ENCODE results near the gene FOXL3. TPM values are rescaled to one million over a fixed set of nuclear protein-coding genes. Genes with fewer than 3 reads are reported as not detected.

The FOXL3 gene
- total RNA-seq, 1 experiment from 2014 or later = not detected

DNA sequence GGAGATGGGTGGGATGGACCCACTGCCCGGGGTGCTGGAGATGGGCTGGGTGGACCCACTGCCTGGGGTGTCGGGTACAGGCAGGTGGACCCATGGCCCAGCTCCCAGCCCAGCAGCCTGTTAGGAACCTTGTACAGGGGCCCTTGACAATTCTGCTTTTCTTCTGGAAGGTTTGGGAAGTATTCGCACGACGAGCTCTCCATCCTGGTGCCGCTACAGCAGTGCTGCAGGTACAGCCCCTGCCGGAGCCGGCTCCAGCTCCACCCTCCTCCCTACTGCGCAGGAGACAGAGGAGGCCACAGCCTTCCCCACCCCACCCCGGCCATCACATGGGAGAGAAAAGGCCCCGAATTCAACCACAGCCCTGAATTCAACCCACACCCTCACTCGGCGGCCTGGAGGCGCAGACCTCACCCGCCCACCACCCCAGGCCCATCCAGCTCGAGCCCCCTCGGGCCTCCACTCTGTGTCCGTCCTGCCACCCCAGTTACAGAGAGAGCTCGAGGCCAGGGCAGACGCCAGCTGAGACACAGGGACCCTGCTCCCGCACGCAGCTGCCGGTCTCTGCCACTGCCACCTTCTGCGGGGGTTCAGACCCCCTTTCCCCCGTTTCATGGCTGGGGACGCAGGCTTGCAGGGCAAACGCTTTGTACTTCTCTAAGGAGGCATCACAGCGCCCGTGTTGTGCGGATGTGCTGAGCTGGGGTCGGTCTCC, 31.3 kb upstream of the FOXL3 start:
- H3K36me3 Mint-ChIP-seq (ENCODE audit: insufficient read depth, unreplicated experiment) = peaks cover 47% of the 10 kb centered on the region
- intact Hi-C loops (cut with micrococcal nuclease) = no loop called here
- BruUV-seq (replicated peaks) = no TSS peak
- no peak overlapping the region for H3K27ac Mint-ChIP-seq (ENCODE audit: low read depth, unreplicated experiment)
- ChIA-PET CTCF (no interaction called here), POLR2A (no interaction called here)
- TF ChIP-seq, protein P1, sequence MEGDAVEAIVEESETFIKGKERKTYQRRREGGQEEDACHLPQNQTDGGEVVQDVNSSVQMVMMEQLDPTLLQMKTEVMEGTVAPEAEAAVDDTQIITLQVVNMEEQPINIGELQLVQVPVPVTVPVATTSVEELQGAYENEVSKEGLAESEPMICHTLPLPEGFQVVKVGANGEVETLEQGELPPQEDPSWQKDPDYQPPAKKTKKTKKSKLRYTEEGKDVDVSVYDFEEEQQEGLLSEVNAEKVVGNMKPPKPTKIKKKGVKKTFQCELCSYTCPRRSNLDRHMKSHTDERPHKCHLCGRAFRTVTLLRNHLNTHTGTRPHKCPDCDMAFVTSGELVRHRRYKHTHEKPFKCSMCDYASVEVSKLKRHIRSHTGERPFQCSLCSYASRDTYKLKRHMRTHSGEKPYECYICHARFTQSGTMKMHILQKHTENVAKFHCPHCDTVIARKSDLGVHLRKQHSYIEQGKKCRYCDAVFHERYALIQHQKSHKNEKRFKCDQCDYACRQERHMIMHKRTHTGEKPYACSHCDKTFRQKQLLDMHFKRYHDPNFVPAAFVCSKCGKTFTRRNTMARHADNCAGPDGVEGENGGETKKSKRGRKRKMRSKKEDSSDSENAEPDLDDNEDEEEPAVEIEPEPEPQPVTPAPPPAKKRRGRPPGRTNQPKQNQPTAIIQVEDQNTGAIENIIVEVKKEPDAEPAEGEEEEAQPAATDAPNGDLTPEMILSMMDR (IDR thresholded peaks at IDR 0.05; ENCODE audit: unreplicated experiment) = no peak
- DNase-seq (ENCODE audit: unreplicated experiment) = no peak
- no peaks in the 10 kb centered on the region for H3K27me3 Mint-ChIP-seq (ENCODE audit: insufficient read depth, unreplicated experiment)
- no peak overlapping the region for H3K4me3 Mint-ChIP-seq (ENCODE audit: unreplicated experiment)
- H3K9me3 Mint-ChIP-seq (ENCODE audit: unreplicated experiment) = peaks cover 10% of the 10 kb centered on the region
- H3K4me1 Mint-ChIP-seq (ENCODE audit: insufficient read depth, unreplicated experiment) = no peaks in the 10 kb centered on the region

DNA sequence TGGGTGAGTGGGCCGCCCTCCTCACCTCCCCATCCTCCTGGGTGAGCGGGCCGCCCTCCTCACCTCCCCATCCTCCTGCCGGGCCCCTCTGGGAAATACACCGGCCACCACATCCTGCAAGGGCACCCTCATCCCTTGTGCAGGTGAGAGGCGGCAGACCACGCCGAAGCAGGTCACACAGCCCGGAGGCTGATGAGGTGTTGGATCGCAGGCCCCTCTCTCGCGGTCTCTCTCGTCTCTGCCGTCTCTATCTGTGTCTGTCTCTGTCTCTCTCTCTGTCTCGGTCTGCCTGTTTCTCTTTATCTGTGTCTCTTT, 30.8 kb upstream of the FOXL3 start:
- BruUV-seq (replicated peaks) = no TSS peak
- Mint-ChIP-seq H3K4me3 (ENCODE audit: unreplicated experiment) (no peak overlapping the region), H3K27me3 (ENCODE audit: insufficient read depth, unreplicated experiment) (no peaks in the 10 kb centered on the region), H3K36me3 (ENCODE audit: insufficient read depth, unreplicated experiment) (peaks cover 47% of the 10 kb centered on the region), H3K27ac (ENCODE audit: low read depth, unreplicated experiment) (no peak overlapping the region), H3K9me3 (ENCODE audit: unreplicated experiment) (peaks cover 10% of the 10 kb centered on the region), H3K4me1 (ENCODE audit: insufficient read depth, unreplicated experiment) (no peaks in the 10 kb centered on the region)
- ChIA-PET CTCF (no interaction called here), POLR2A (no interaction called here)
- intact Hi-C loops (cut with micrococcal nuclease) = no loop called here
- TF ChIP-seq, protein P1 (IDR thresholded peaks at IDR 0.05; ENCODE audit: unreplicated experiment) = no peak
- DNase-seq (ENCODE audit: unreplicated experiment) = no peak

DNA sequence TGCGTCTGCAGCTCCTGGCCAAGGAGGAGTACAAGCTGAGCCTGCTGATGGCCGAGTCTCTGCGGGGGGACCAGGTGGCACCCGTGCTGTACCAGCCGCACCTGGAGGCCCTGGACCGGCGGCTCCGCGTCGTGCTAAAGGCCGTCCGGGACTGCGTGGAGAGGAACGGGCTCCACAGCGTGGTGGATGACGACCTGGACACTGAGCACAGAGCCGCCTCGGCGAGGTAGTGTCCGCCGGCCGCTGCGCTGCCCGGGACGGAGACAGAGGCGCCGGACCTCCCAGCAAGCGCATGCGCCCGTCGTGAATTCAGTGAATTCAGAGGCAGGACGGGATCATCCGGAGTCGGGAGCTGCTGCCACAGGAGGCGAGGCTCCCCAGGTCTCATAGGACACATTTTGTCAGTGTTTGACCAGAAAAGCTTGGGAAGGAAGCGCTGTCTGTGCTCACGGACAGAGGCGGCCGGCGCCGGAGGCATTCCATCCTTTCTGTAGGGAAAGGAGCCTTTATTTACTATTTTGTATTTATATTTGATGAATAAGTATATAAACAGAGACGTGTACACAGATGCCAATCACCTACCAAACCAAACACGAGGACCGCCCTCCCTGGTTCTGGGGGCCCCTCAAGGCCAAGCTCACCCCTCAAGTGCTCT, 30.1 kb upstream of the FOXL3 start:
- peaks cover 10% of the 10 kb centered on the region for H3K9me3 Mint-ChIP-seq (ENCODE audit: unreplicated experiment)
- H3K27ac Mint-ChIP-seq (ENCODE audit: low read depth, unreplicated experiment) = no peak overlapping the region
- POLR2A ChIA-PET = no interaction called here
- peaks cover 46% of the 10 kb centered on the region for H3K36me3 Mint-ChIP-seq (ENCODE audit: insufficient read depth, unreplicated experiment)
- no peak for DNase-seq (ENCODE audit: unreplicated experiment)
- CTCF ChIA-PET = no interaction called here
- no peak overlapping the region for H3K4me3 Mint-ChIP-seq (ENCODE audit: unreplicated experiment)
- TF ChIP-seq, protein P1 (IDR thresholded peaks at IDR 0.05; ENCODE audit: unreplicated experiment) = no peak
- no peaks in the 10 kb centered on the region for H3K4me1 Mint-ChIP-seq (ENCODE audit: insufficient read depth, unreplicated experiment)
- BruUV-seq (replicated peaks) = no TSS peak
- no peaks in the 10 kb centered on the region for H3K27me3 Mint-ChIP-seq (ENCODE audit: insufficient read depth, unreplicated experiment)
- intact Hi-C loops (cut with micrococcal nuclease) = no loop called here

DNA sequence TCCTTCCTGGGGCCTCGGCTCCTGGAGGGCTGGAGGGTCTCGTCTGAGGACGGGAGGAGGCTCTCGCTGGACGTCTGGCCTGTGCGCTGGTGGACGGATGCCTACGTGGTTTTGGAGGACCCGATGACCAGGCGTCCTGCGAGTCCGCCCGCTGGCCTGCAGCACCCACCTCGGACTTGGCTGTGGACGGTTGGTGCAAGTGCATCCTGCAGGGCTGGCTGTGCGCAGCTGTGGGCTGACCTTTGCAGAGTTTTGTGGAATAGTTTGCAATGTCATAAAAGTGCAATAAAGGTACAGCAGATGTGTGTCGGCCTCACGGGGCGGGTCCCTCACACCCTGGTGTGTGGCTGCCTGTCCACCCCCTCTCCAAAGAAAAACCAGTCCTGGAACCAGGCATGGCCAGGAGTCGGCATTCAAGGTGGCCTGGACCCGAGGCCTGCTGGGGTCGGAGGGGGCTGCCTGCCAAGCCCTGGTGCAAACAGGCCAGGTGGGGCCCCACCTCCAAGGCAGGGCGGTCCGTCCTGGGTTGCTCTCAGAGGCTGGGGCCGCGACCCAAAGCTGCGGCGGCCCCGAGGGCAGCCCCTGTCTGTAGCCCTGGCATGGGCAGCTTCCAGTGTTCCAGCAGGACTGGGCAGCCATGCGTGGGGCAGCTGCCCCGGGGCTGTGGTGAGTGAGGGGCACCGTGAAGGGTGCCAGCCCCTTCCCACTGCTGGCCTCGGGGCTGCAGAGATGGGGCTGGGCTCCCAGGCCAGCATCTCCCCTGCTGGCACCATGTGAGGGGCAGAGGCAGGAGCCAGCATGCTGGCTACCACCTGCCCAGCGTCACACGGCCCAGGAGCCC, 29.3 kb upstream of the FOXL3 start:
- Mint-ChIP-seq H3K9me3 (ENCODE audit: unreplicated experiment) (peaks cover 10% of the 10 kb centered on the region), H3K4me3 (ENCODE audit: unreplicated experiment) (no peak overlapping the region), H3K27me3 (ENCODE audit: insufficient read depth, unreplicated experiment) (no peaks in the 10 kb centered on the region), H3K27ac (ENCODE audit: low read depth, unreplicated experiment) (no peak overlapping the region), H3K36me3 (ENCODE audit: insufficient read depth, unreplicated experiment) (peaks cover 41% of the 10 kb centered on the region), H3K4me1 (ENCODE audit: insufficient read depth, unreplicated experiment) (no peaks in the 10 kb centered on the region)
- POLR2A ChIA-PET = no interaction called here
- intact Hi-C loops (cut with micrococcal nuclease) = no loop called here
- BruUV-seq (replicated peaks) = no TSS peak
- DNase-seq (ENCODE audit: unreplicated experiment) = no peak
- TF ChIP-seq, protein P1 (IDR thresholded peaks at IDR 0.05; ENCODE audit: unreplicated experiment) = no peak
- CTCF ChIA-PET = no interaction called here
